PC-3 (cell line): ENCODE data around the gene KRT12. TPM values are rescaled to one million over a fixed set of nuclear protein-coding genes. Genes with fewer than 3 reads are reported as not detected.

Experiments used
- ATAC-seq: fragments of 200-7000 bp; cut with Tn5 transposase; 2 replicates; pipeline ENCODE4 v1.9.1; 2020; ENCODE audit warnings: mild to moderate bottlenecking, moderate library complexity
- BruUV-seq: library from RNA; stranded (reverse); fragments of 400-500 nt; replicated peaks from 2 replicates; lab custom pipeline; 2021; lab: Mats Ljungman, UMichigan
- CTCF ChIA-PET: fragments of 300-600 bp; sonication (Branson Sonifier 250); formaldehyde crosslinking; loops from one replicate; lab custom pipeline; 2022; ENCODE audit warnings: antibody characterized with exemption; lab: Charles Lee
- POLR2A ChIA-PET: fragments of 300-600 bp; sonication (Branson Sonifier 250); formaldehyde crosslinking; loops from one replicate; lab custom pipeline; 2022; ENCODE audit warnings: antibody characterized with exemption; ENCODE audit not compliant: unreplicated experiment; lab: Charles Lee
- DNase-seq: peaks from one replicate; pipeline ENCODE4 v3.0.0-alpha.2; 2015
- H2AFZ ChIP-seq: fragments of 300-600 bp; sonication (generic); 2 replicates; pipeline ENCODE4 v1.6.0; 2016; ENCODE audit warnings: antibody characterized with exemption, low read length
- H3F3A ChIP-seq: fragments of 300-600 bp; sonication (generic); one replicate; pipeline ENCODE4 v1.6.0; 2017; ENCODE audit warnings: antibody characterized with exemption, low read length, control low read depth, mild to moderate bottlenecking; ENCODE audit not compliant: unreplicated experiment
- H3K27ac ChIP-seq: fragments of 300-600 bp; sonication (generic); 2 replicates; pipeline ENCODE4 v1.5.1; 2016; ENCODE audit warnings: mild to moderate bottlenecking, low read length
- H3K27me3 ChIP-seq: fragments of 300-600 bp; sonication (generic); 2 replicates; pipeline ENCODE4 v1.6.1; 2016; ENCODE audit warnings: low read length, mixed read lengths
- H3K36me3 ChIP-seq: fragments of 300-600 bp; sonication (generic); 2 replicates; pipeline ENCODE4 v1.6.1; 2016; ENCODE audit warnings: low read depth, mixed run types, low read length, mixed read lengths
- H3K4me1 ChIP-seq: fragments of 300-600 bp; sonication (generic); 2 replicates; pipeline ENCODE4 v1.5.1; 2016; ENCODE audit warnings: low read length; ENCODE audit not compliant: insufficient read depth
- H3K4me2 ChIP-seq: fragments of 300-600 bp; sonication (generic); 2 replicates; pipeline ENCODE4 v1.6.0; 2016; ENCODE audit warnings: low read length
- H3K4me3 ChIP-seq: fragments of 300-600 bp; sonication (generic); 2 replicates; pipeline ENCODE4 v1.5.1; 2016; ENCODE audit warnings: mild to moderate bottlenecking, low read length, mixed read lengths
- H3K79me2 ChIP-seq: fragments of 300-600 bp; sonication (generic); 2 replicates; pipeline ENCODE4 v1.6.1; 2017; ENCODE audit warnings: low read length, mixed read lengths
- H3K9ac ChIP-seq: fragments of 300-600 bp; sonication (generic); 2 replicates; pipeline ENCODE4 v1.6.0; 2016; ENCODE audit warnings: mild to moderate bottlenecking, low read length
- H3K9me2 ChIP-seq: fragments of 300-600 bp; sonication (generic); replicated peaks from 2 replicates; pipeline ENCODE4 v1.6.1; 2016; ENCODE audit warnings: mixed run types, low read length, mixed read lengths
- H3K9me3 ChIP-seq: fragments of 300-600 bp; sonication (generic); 2 replicates; pipeline ENCODE4 v1.6.1; 2016; ENCODE audit warnings: low read length, mixed read lengths
- H4K20me1 ChIP-seq: fragments of 300-600 bp; sonication (generic); 2 replicates; pipeline ENCODE4 v1.6.1; 2016; ENCODE audit warnings: low read length, mixed read lengths
- EZH2 ChIP-seq: fragments of 300-600 bp; sonication (generic); IDR thresholded peaks from one replicate; pipeline ENCODE4 v1.6.1; 2017; ENCODE audit warnings: antibody characterized with exemption, mild to moderate bottlenecking, low read length; ENCODE audit not compliant: unreplicated experiment
- EZH2phosphoT487 ChIP-seq: fragments of 300-600 bp; sonication (generic); IDR thresholded peaks from 2 replicates; pipeline ENCODE4 v1.6.1; 2018; ENCODE audit warnings: mild to moderate bottlenecking, antibody characterized with exemption, low read length, borderline replicate concordance
- intact Hi-C: fragments of 100-400 bp; cut with micrococcal nuclease; formaldehyde crosslinking; loops from 2 replicates; pipeline ENCODE4 v1.9.0; 2023
- total RNA-seq: library from RNA; depleted of rRNA; stranded (reverse); fragments of >200 nt; gene quantifications from 2 replicates; pipeline ENCODE4 v1.2.3, GENCODE V29; 2014
- TF ChIP-seq, protein P1 (sequence below): fragments of 300-600 bp; sonication (generic); conservative IDR thresholded peaks from 2 replicates; pipeline ENCODE4 v1.5.1; 2017; ENCODE audit warnings: antibody characterized with exemption, low read depth, mild to moderate bottlenecking, low read length

KRT12 gene
- total RNA-seq, 1 experiment from 2014 or later = not detected

DNA sequence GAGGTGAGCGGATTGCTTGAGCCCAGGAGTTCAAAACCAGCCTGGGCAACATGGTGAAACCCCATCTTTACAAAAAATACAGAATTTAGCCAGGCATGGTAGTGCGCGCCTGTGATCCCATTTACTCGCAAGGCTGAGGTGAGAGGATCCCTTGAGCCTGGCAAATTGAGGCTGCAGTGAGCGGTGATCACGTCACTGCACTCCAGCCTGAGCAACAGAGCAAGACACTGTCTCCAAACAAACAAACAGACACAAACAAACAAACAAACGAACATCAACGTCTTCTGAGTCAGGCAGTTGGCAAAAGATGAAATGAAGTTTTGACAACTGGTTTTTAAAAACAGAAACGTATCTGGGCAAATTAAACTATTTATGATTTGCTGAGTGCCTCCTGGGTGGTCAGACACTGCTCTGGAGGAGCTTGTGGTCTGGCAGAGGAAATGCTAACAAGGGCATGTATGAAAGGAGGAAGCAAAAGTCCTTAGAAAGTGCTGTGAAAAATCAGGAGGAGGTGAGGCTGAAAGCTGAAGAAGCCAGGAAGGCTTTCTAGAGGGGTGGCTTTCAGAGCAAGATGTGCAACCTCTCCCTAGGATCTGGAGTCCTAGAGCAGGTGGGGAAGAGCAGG, 28.2 kb upstream of the KRT12 start:
- H3F3A ChIP-seq = no peaks in the 10 kb centered on the region
- H3K4me2 ChIP-seq = no peak overlapping the region
- H2AFZ ChIP-seq = no peak overlapping the region
- no peak overlapping the region for H3K27ac ChIP-seq
- ATAC-seq = no peak
- no TSS peak for BruUV-seq
- H4K20me1 ChIP-seq = no peaks in the 10 kb centered on the region
- no peaks in the 10 kb centered on the region for H3K36me3 ChIP-seq
- TF ChIP-seq EZH2phosphoT487 = no peak
- TF ChIP-seq, protein P1, sequence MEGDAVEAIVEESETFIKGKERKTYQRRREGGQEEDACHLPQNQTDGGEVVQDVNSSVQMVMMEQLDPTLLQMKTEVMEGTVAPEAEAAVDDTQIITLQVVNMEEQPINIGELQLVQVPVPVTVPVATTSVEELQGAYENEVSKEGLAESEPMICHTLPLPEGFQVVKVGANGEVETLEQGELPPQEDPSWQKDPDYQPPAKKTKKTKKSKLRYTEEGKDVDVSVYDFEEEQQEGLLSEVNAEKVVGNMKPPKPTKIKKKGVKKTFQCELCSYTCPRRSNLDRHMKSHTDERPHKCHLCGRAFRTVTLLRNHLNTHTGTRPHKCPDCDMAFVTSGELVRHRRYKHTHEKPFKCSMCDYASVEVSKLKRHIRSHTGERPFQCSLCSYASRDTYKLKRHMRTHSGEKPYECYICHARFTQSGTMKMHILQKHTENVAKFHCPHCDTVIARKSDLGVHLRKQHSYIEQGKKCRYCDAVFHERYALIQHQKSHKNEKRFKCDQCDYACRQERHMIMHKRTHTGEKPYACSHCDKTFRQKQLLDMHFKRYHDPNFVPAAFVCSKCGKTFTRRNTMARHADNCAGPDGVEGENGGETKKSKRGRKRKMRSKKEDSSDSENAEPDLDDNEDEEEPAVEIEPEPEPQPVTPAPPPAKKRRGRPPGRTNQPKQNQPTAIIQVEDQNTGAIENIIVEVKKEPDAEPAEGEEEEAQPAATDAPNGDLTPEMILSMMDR = no peak
- TF ChIP-seq EZH2 = no peak
- H3K4me1 ChIP-seq = no peaks in the 10 kb centered on the region
- no peaks in the 10 kb centered on the region for H3K79me2 ChIP-seq
- H3K4me3 ChIP-seq = no peak overlapping the region
- ChIA-PET CTCF (no interaction called here), POLR2A (no interaction called here)
- intact Hi-C loops = no loop called here
- no peak overlapping the region for H3K9ac ChIP-seq
- DNase-seq = no peak
- H3K9me3 ChIP-seq = no peaks in the 10 kb centered on the region
- no peaks in the 10 kb centered on the region for H3K27me3 ChIP-seq
- H3K9me2 ChIP-seq = no peaks in the 10 kb centered on the region

- intact Hi-C loops = no loop called here
- no peaks in the 10 kb centered on the region for H3K9me3 ChIP-seq
- H3K4me2 ChIP-seq = no peak overlapping the region
- TF ChIP-seq EZH2 (no peak), EZH2phosphoT487 (no peak)
- TF ChIP-seq, protein P1 = no peak
- H3K27ac ChIP-seq = no peak overlapping the region
- no peak for DNase-seq
- peaks cover 5% of the 10 kb centered on the region; the same call in 1 of the 2 replicates for H3K4me1 ChIP-seq
- H3K4me3 ChIP-seq = no peak overlapping the region
- no peaks in the 10 kb centered on the region for H3K79me2 ChIP-seq
- POLR2A ChIA-PET = no interaction called here
- no peaks in the 10 kb centered on the region for H4K20me1 ChIP-seq
- no peaks in the 10 kb centered on the region for H3K36me3 ChIP-seq
- no peak overlapping the region for H2AFZ ChIP-seq
- no peaks in the 10 kb centered on the region for H3K9me2 ChIP-seq
- H3K9ac ChIP-seq = no peak overlapping the region
- ATAC-seq = no peak
- BruUV-seq = no TSS peak
- H3K27me3 ChIP-seq = no peaks in the 10 kb centered on the region
- CTCF ChIA-PET = no interaction called here
- no peaks in the 10 kb centered on the region for H3F3A ChIP-seq
These were observed 21.2 kb upstream of the KRT12 start for GRCh38 chr17:40888196-40888720.

GRCh38 chr17:40886090-40886489, 19.1 kb upstream of the KRT12 start:
- DNase-seq = peak; percentile 25
- TF ChIP-seq EZH2 (no peak), EZH2phosphoT487 (no peak)
- TF ChIP-seq, protein P1 = no peak
- Histone ChIP-seq H3K4me2 (no peak overlapping the region), H3F3A (no peaks in the 10 kb centered on the region), H4K20me1 (no peaks in the 10 kb centered on the region), H3K27ac (no peak overlapping the region), H3K9me2 (no peaks in the 10 kb centered on the region), H3K4me1 (peaks cover 5% of the 10 kb centered on the region; the same call in 1 of the 2 replicates), H3K9ac (no peak overlapping the region), H3K79me2 (no peaks in the 10 kb centered on the region), H3K27me3 (no peaks in the 10 kb centered on the region), H3K4me3 (no peak overlapping the region), H2AFZ (no peak overlapping the region), H3K36me3 (no peaks in the 10 kb centered on the region), H3K9me3 (no peaks in the 10 kb centered on the region)
- CTCF ChIA-PET = no interaction called here
- ATAC-seq = no peak
- no TSS peak for BruUV-seq
- intact Hi-C loops = no loop called here
- POLR2A ChIA-PET = no interaction called here
